ENCODE measurements around the gene GNB5. TPM values are rescaled to one million over a fixed set of nuclear protein-coding genes. Genes with fewer than 3 reads are reported as not detected.

Gene GNB5
- total and polyA plus RNA-seq, 2 experiments from 2014 or later: 21.3 to 21.6 TPM

- no peaks in the 10 kb centered on the region for H3K9me3 ChIP-seq (ENCODE audit: low read depth)
- H3K36me3 ChIP-seq (replicated peaks; ENCODE audit: insufficient read depth, low read depth): no peaks in the 10 kb centered on the region
- H3K9me2 ChIP-seq (replicated peaks; ENCODE audit: insufficient read depth): no peaks in the 10 kb centered on the region
- no peak overlapping the region for H3K4me2 ChIP-seq
- H3K27ac ChIP-seq: no peak overlapping the region
- no peaks in the 10 kb centered on the region for H4K20me1 ChIP-seq (ENCODE audit: insufficient read depth, poor library complexity, severe bottlenecking)
- H3K27me3 ChIP-seq: no peaks in the 10 kb centered on the region
- WGBS (ENCODE audit: low lambda C conversion rate, missing lambda C conversion rate): 95% methylated on average over 3 of the region's 3 CpGs
- H3K79me2 ChIP-seq: no peaks in the 10 kb centered on the region
- TF ChIP-seq EZH2 (IDR thresholded peaks at IDR 0.05; ENCODE audit: borderline replicate concordance): no peak
- no peak for TF ChIP-seq CTCF (IDR thresholded peaks at IDR 0.05; ENCODE audit: poor library complexity)
- no peak for TF ChIP-seq EZH2phosphoT487 (IDR thresholded peaks at IDR 0.05; ENCODE audit: low read depth, severe bottlenecking, unreplicated experiment)
- H3K4me3 ChIP-seq: no peak overlapping the region
- H3K4me1 ChIP-seq (ENCODE audit: insufficient read depth): no peaks in the 10 kb centered on the region
- no peak for DNase-seq (ENCODE audit: low spot score)
- H2AFZ ChIP-seq: no peak overlapping the region
Measured at GRCh38 chr15:52128568-52128967, 62.6 kb downstream of the GNB5 start.

- Histone ChIP-seq H3K4me3 (no peak overlapping the region), H4K20me1 (ENCODE audit: insufficient read depth, poor library complexity, severe bottlenecking) (no peaks in the 10 kb centered on the region), H3K9me2 (replicated peaks; ENCODE audit: insufficient read depth) (no peaks in the 10 kb centered on the region), H2AFZ (no peak overlapping the region), H3K36me3 (replicated peaks; ENCODE audit: insufficient read depth, low read depth) (no peaks in the 10 kb centered on the region), H3K27me3 (no peaks in the 10 kb centered on the region), H3K4me2 (no peak overlapping the region), H3K9me3 (ENCODE audit: low read depth) (no peaks in the 10 kb centered on the region), H3K79me2 (no peaks in the 10 kb centered on the region), H3K4me1 (ENCODE audit: insufficient read depth) (no peaks in the 10 kb centered on the region), H3K27ac (no peak overlapping the region)
- WGBS (ENCODE audit: low lambda C conversion rate, missing lambda C conversion rate): 81% methylated on average over 11 of the region's 11 CpGs
- DNase-seq (ENCODE audit: low spot score): no peak
- TF ChIP-seq EZH2phosphoT487 (IDR thresholded peaks at IDR 0.05; ENCODE audit: low read depth, severe bottlenecking, unreplicated experiment) (no peak), EZH2 (IDR thresholded peaks at IDR 0.05; ENCODE audit: borderline replicate concordance) (no peak), CTCF (IDR thresholded peaks at IDR 0.05; ENCODE audit: poor library complexity) (no peak)
Measured at GRCh38 chr15:52124270-52124880, 66.8 kb downstream of the GNB5 start.

- Histone ChIP-seq H4K20me1 (ENCODE audit: insufficient read depth, poor library complexity, severe bottlenecking) (no peaks in the 10 kb centered on the region), H3K79me2 (no peaks in the 10 kb centered on the region), H3K27ac (no peak overlapping the region), H3K4me1 (ENCODE audit: insufficient read depth) (peaks cover under 1% of the 10 kb centered on the region), H3K9me2 (replicated peaks; ENCODE audit: insufficient read depth) (no peaks in the 10 kb centered on the region), H3K4me3 (no peak overlapping the region), H3K4me2 (no peak overlapping the region), H2AFZ (no peak overlapping the region), H3K27me3 (no peaks in the 10 kb centered on the region), H3K9me3 (ENCODE audit: low read depth) (no peaks in the 10 kb centered on the region), H3K36me3 (replicated peaks; ENCODE audit: insufficient read depth, low read depth) (no peaks in the 10 kb centered on the region)
- no peak for DNase-seq (ENCODE audit: low spot score)
- TF ChIP-seq EZH2 (IDR thresholded peaks at IDR 0.05; ENCODE audit: borderline replicate concordance): no peak
- WGBS (ENCODE audit: low lambda C conversion rate, missing lambda C conversion rate): 89% methylated on average over 2 of the region's 2 CpGs
Measured at GRCh38 chr15:52121896-52122295, 69.3 kb downstream of the GNB5 start.

- no peak overlapping the region for H3K4me2 ChIP-seq
- no peak for DNase-seq (ENCODE audit: low spot score)
- no peak overlapping the region for H3K4me3 ChIP-seq
- H3K79me2 ChIP-seq: no peaks in the 10 kb centered on the region
- H3K4me1 ChIP-seq (ENCODE audit: insufficient read depth): peaks cover 7% of the 10 kb centered on the region
- H3K27ac ChIP-seq: no peak overlapping the region
- 94% methylated on average over 5 of the region's 5 CpGs for WGBS (ENCODE audit: low lambda C conversion rate, missing lambda C conversion rate)
- H2AFZ ChIP-seq: no peak overlapping the region
- TF ChIP-seq CTCF (IDR thresholded peaks at IDR 0.05; ENCODE audit: poor library complexity) (no peak), EZH2 (IDR thresholded peaks at IDR 0.05; ENCODE audit: borderline replicate concordance) (no peak)
- no peaks in the 10 kb centered on the region for H3K27me3 ChIP-seq
- no peaks in the 10 kb centered on the region for H3K9me3 ChIP-seq (ENCODE audit: low read depth)
- H3K9me2 ChIP-seq (replicated peaks; ENCODE audit: insufficient read depth): no peaks in the 10 kb centered on the region
- H3K36me3 ChIP-seq (replicated peaks; ENCODE audit: insufficient read depth, low read depth): no peaks in the 10 kb centered on the region
- no peaks in the 10 kb centered on the region for H4K20me1 ChIP-seq (ENCODE audit: insufficient read depth, poor library complexity, severe bottlenecking)
Measured at GRCh38 chr15:52121006-52121405, 70.2 kb downstream of the GNB5 start.

Data from hepatocyte (in vitro differentiated cells).